ENCODE measurements around the gene SLC6A16. TPM values are rescaled to one million over a fixed set of nuclear protein-coding genes. Genes with fewer than 3 reads are reported as not detected.
"Not testable (repeated sequence)": the region's sequence is repeated elsewhere in the genome, so short reads cannot be mapped to it uniquely, and the experiment has no call there.

Gene SLC6A16
- total RNA-seq (ENCODE audit: low replicate concordance) = 0.09 TPM in 1 of 2 replicates, not detected in the other

DNA sequence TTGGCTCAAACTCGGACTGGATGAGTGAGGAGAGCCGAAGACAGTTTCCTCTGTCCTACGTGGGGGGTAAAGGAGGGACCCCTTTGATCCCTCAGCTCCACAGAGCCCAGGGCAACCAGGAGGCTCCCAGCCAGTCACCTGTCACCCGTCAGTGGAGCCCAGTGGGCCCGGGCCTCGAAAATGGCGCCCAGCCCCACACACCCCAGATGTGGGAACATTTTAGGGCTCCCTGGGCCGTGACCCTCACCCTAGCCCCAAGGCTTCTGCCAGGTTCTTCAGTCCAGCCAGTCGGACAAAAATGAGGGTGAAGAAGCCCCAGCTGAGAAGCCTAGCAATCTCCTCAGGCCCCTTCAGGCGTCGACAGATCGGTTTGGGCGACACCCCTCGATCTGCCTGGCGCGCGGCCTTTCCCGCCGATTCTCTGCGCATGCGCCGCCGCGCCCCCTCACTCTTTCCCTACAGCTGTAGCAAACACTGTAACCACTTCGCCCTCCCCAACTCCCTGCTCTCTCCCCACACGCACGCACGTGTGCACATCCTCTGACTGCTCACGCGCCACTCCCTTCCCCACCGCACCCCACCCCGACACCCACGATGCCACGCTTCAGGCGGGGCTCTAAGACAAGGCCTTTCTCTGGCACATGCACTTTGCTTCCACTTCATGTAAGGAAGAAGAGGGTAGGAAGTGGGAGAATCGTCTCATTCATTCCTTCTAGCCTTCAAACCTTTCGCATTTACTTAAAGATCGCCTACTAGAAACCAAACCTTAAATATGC is at the start of gene SLC6A16:
TSS of gene SLC6A16 (minus strand) at position 391 of the 776 bp plus-strand sequence. CDS start 13,844 bp downstream, outside the sequence.
- no peak within 1 kb of the TSS for H3K4me3 ChIP-seq (ENCODE audit: low read depth, low read length)
- TF ChIP-seq, protein P1, sequence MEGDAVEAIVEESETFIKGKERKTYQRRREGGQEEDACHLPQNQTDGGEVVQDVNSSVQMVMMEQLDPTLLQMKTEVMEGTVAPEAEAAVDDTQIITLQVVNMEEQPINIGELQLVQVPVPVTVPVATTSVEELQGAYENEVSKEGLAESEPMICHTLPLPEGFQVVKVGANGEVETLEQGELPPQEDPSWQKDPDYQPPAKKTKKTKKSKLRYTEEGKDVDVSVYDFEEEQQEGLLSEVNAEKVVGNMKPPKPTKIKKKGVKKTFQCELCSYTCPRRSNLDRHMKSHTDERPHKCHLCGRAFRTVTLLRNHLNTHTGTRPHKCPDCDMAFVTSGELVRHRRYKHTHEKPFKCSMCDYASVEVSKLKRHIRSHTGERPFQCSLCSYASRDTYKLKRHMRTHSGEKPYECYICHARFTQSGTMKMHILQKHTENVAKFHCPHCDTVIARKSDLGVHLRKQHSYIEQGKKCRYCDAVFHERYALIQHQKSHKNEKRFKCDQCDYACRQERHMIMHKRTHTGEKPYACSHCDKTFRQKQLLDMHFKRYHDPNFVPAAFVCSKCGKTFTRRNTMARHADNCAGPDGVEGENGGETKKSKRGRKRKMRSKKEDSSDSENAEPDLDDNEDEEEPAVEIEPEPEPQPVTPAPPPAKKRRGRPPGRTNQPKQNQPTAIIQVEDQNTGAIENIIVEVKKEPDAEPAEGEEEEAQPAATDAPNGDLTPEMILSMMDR (IDR thresholded peaks at IDR 0.05; ENCODE audit: insufficient read depth, low read length) = no peak
- no peak for DNase-seq (ENCODE audit: low read depth)

DNA sequence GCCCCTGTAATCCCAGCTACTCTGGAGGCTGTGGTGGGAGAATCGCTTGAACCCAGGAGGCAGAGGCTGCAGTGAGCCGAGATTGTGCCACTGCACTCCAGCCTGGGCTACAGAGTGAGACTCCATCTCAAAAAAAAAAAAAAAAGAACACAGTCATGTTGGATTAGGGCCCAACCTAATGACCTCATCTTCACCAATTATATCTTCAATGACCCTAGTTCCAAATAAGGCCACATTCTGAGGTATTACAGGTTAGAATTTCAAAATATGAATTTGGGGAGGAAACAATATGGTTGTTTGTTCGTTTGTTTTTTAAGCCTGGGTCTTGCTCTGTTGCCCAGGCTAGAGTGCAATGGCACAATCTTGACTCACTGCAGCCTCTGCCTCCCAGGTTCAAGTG is 48.2 kb upstream of the SLC6A16 start:
- not testable (repeated sequence) for H3K4me3 ChIP-seq (ENCODE audit: low read depth, low read length); DNase-seq (ENCODE audit: low read depth)

DNA sequence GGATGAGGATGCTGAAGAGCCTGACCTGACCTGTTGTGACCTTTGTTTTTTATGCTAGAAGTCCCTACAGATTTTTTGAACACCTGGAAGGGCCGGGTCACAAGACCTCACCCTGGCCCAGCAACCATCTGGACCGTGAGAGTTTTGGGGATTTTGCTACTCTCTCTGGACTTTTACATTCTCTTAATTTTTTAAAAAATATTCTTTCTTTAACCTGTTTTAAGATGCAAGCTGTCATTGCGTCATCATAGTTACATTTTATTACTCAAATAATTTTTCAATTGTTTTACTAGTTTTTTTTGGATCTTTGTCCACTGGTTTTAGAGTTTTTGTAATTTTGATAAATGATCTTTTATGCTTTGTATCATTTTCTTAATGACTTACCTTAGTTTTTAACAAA is 46.2 kb upstream of the SLC6A16 start:
- TF ChIP-seq, protein P1 (IDR thresholded peaks at IDR 0.05; ENCODE audit: insufficient read depth, low read length) = no peak
- no peak overlapping the region for H3K4me3 ChIP-seq (ENCODE audit: low read depth, low read length)
- no peak for DNase-seq (ENCODE audit: low read depth)

DNA sequence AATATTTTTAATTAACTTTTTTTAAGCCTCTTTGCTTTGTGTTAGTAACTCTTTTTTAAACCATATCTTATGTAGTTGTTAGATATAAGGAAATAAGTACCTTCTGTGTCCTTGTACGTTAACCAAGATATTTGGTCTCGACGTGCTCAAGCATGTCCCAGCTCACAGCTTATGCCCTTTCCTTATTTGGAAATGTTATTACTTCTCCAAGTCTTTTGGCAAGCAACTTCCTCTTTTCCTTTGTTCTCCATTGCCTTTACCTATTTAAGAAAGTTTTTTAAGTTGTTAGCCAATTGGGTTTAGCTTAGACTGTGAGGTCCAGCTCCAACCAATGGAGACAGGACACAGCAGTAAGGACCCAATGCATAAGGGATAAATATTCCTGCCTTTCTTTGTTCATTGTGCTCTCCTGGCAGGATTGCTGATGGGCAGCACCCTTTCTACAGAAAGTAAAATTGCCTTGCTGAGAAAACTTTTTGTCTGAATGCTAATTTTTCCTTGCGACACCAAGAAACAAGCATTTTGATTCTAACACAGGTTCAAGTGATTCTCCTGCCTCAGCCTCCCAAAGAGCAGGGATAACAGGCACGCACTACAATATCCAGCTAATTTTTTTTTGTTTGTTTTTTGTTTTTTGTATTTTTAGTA is 43.8 kb upstream of the SLC6A16 start:
- H3K4me3 ChIP-seq (ENCODE audit: low read depth, low read length) = no peak overlapping the region
- no peak for DNase-seq (ENCODE audit: low read depth)
- TF ChIP-seq, protein P1 (IDR thresholded peaks at IDR 0.05; ENCODE audit: insufficient read depth, low read length) = no peak

DNA sequence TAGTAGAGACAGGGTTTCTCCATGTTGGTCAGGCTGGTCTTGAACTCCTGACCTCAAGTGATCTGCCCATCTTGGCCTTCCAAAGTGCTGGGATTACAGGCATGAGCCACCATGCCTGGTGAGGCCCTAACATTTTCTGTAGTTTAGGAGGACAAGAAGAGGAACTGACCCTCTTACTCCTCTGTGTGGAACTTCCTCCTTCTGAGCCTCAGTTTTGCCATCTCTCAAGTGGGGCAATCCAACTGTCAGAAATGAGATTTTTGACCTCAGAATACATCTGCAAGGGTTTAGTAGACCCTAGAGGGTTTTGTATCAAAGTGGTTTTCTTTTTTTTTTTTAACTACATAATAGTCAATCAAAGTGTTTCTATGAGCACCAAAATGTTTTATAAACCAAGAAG is 41.1 kb upstream of the SLC6A16 start:
- no peak for DNase-seq (ENCODE audit: low read depth)
- no peak overlapping the region for H3K4me3 ChIP-seq (ENCODE audit: low read depth, low read length)
- TF ChIP-seq, protein P1 (IDR thresholded peaks at IDR 0.05; ENCODE audit: insufficient read depth, low read length) = no peak

DNA sequence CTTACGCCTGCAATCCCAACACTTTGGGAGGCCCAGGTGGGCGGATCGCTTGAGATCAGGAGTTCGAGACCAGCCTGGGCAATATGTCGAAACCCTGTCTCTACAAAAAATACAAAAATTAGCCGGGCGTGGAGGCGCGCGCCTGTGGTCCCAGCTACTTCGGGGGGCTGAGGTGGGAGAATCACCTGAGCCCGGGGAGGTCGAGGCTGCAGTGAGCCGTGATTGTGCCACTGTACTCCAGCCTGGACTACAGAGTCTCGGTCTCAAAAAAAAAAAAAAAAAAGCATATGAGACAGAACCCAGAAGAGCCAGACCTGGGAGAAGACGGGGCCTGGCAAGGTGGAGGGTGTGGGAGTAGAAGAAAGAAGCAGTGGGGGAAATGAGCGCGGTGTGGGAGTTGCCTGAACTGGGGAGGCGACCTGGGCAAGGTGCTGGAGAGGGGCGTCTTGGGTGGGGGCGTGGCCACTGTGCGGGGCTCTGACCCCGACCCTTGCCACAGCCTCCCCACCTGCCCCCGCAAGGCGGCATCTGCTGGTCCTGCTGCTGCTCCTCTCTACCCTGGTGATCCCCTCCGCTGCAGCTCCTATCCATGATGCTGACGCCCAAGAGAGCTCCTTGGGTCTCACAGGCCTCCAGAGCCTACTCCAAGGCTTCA is 39.2 kb upstream of the SLC6A16 start:
- TF ChIP-seq, protein P1 (IDR thresholded peaks at IDR 0.05; ENCODE audit: insufficient read depth, low read length) = no peak
- DNase-seq (ENCODE audit: low read depth) = no peak
- peak overlapping the region; percentile 39 for H3K4me3 ChIP-seq (ENCODE audit: low read depth, low read length)
